LNCAP (cell line): ENCODE results near the gene ARHGAP18.

ENCODE experiments used
- TF ChIP-seq, protein P1 (sequence below): fragments of 450-650 bp; IDR thresholded peaks from 2 replicates; pipeline ENCODE4 v1.5.1; 2017; ENCODE audit warnings: mild to moderate bottlenecking

Gene ARHGAP18

GRCh38 chr6:129748901-129749748 is 39.1 kb upstream of the ARHGAP18 start:
- TF ChIP-seq, protein P1, sequence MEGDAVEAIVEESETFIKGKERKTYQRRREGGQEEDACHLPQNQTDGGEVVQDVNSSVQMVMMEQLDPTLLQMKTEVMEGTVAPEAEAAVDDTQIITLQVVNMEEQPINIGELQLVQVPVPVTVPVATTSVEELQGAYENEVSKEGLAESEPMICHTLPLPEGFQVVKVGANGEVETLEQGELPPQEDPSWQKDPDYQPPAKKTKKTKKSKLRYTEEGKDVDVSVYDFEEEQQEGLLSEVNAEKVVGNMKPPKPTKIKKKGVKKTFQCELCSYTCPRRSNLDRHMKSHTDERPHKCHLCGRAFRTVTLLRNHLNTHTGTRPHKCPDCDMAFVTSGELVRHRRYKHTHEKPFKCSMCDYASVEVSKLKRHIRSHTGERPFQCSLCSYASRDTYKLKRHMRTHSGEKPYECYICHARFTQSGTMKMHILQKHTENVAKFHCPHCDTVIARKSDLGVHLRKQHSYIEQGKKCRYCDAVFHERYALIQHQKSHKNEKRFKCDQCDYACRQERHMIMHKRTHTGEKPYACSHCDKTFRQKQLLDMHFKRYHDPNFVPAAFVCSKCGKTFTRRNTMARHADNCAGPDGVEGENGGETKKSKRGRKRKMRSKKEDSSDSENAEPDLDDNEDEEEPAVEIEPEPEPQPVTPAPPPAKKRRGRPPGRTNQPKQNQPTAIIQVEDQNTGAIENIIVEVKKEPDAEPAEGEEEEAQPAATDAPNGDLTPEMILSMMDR, result no peak

- TF ChIP-seq, protein P1, result no peak
Observed at GRCh38 chr6:129748212-129748900, 38.4 kb upstream of the ARHGAP18 start.

- TF ChIP-seq, protein P1, result no peak
Observed at GRCh38 chr6:129747588-129748112, 37.7 kb upstream of the ARHGAP18 start.

- TF ChIP-seq, protein P1, result no peak
Observed at GRCh38 chr6:129744880-129745237, 34.9 kb upstream of the ARHGAP18 start.

- TF ChIP-seq, protein P1, result no peak
Observed at GRCh38 chr6:129744201-129744879, 34.4 kb upstream of the ARHGAP18 start.

DNA sequence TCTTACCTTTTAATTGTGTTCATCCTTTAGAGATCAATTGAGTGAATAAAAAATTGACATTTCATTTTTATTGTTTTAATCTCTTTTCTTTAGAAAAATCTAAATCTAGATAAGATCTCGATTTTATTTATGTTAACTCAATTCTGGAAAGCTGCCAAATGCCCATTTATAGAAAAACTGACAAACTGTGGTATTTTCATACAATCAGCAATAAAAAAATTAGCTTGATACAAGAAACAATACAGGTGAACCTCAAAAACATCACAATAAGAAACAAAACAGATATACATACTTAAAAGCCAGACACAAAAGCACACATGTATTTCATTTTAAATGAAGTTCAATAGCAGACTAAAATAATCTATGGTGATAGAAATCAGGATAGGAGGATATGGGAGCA is 30.0 kb upstream of the ARHGAP18 start:
- TF ChIP-seq, protein P1, result no peak

DNA sequence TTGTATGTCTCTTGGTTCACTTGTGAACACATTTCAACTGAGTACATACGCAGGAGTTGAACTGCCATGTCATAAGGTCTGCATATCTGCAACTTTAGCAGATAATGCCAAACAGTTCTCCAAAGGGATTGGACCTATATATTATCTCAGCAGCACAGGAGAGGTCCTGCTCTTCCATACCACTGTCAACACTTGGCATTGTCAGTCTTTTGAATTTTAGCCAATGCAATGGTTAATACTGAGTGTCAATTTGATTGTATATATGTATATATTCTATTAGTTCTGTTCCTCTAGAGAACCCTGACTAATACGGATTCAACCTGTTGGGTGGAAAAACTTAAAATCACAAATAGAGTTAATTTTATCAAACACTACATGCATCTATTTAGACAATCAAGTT is 26.1 kb upstream of the ARHGAP18 start:
- TF ChIP-seq, protein P1, result no peak
